Activated CD4-positive, alpha-beta T cell treated with anti-CD3 and anti-CD28 coated beads for 36 hours (primary cell): Measurements from ENCODE around the gene SMARCC1. TPM values are rescaled to one million over a fixed set of nuclear protein-coding genes. Genes with fewer than 3 reads are reported as not detected.
A peak's percentile ranks its signal among the peaks of the same experiment; 100 is the strongest.
"Not testable (repeated sequence)": the region's sequence is repeated elsewhere in the genome, so short reads cannot be mapped to it uniquely, and the experiment has no call there.

Experiments
- ATAC-seq: fragments of 200-7000 bp; cut with Tn5 transposase; one replicate; pipeline ENCODE4 v1.10.0; 2021; ENCODE audit warnings: mild to moderate bottlenecking, moderate library complexity
- CTCF ChIA-PET: fragments of 350-600 bp; sonication (Branson Sonifier 250); formaldehyde crosslinking; loops from one replicate; lab custom pipeline; 2021; ENCODE audit warnings: antibody characterized with exemption; lab: Charles Lee
- POLR2A ChIA-PET: fragments of 350-600 bp; sonication (Branson Sonifier 250); formaldehyde crosslinking; loops from one replicate; lab custom pipeline; 2021; ENCODE audit warnings: antibody characterized with exemption, inconsistent platforms; lab: Charles Lee
- DNase-seq: peaks from one replicate; pipeline ENCODE4 v3.0.0-alpha.2; 2020
- H3K27ac Mint-ChIP-seq: one replicate; pipeline ENCODE4 v1.8.0; 2021; ENCODE audit warnings: mixed read lengths
- H3K27me3 Mint-ChIP-seq: one replicate; pipeline ENCODE4 v1.8.0; 2021; ENCODE audit warnings: mixed read lengths
- H3K36me3 Mint-ChIP-seq: one replicate; pipeline ENCODE4 v1.8.0; 2021; ENCODE audit warnings: low read depth, mixed read lengths
- H3K4me1 Mint-ChIP-seq: one replicate; pipeline ENCODE4 v1.8.0; 2021; ENCODE audit warnings: mixed read lengths
- H3K4me3 Mint-ChIP-seq: one replicate; pipeline ENCODE4 v1.8.0; 2021; ENCODE audit warnings: mild to moderate bottlenecking, moderate library complexity, mixed read lengths
- H3K9me3 Mint-ChIP-seq: one replicate; pipeline ENCODE4 v1.8.0; 2021; ENCODE audit warnings: low read depth, mixed read lengths
- intact Hi-C, 2 experiments: fragments of 100-400 bp; cut with DNase I in 1 of 2; cut with micrococcal nuclease in 1 of 2; formaldehyde crosslinking; loops; one replicate each; pipeline versions ENCODE4 v1.14.2 to v1.15.1; 2022 to 2024; cut with DNase I, micrococcal nuclease
- total RNA-seq, 2 experiments: library from RNA; stranded (reverse); gene quantifications; one replicate each; pipeline ENCODE4 v1.2.3, GENCODE V29; 2021

Gene SMARCC1
- total RNA-seq: 100 to 1,000 TPM; 129 to 130 TPM

GRCh38 chr3:47781685-47782445 lies at the start of gene SMARCC1:
SMARCC1 (minus strand) TSS chr3:47781893; CDS start chr3:47781797, 96 bp downstream.
- peak; percentile 93 for ATAC-seq
- Mint-ChIP-seq H3K4me3 (peak within 1 kb of the TSS; percentile 99), H3K9me3 (no peaks in the 10 kb centered on the region), H3K27me3 (no peaks in the 10 kb centered on the region), H3K4me1 (peaks cover 21% of the 10 kb centered on the region), H3K36me3 (peaks cover 12% of the 10 kb centered on the region), H3K27ac (peak within 1 kb of the TSS; percentile 97)
- ChIA-PET CTCF (interaction anchor here (0.8 to 1.0 kb wide), 2 partner anchors 23 to 58 kb away, joined by 3 read pairs; no protein-coding TSS in a partner anchor), POLR2A (interaction anchor here (0.6 to 0.9 kb wide), 3 partner anchors 18 to 248 kb away, joined by 3 to 5 read pairs (median 3); no protein-coding TSS in a partner anchor)
- intact Hi-C loops: loop anchor here (1.0 to 5.0 kb wide), 20 partner anchors 21 to 1310 kb away; partner anchors contain the start of genes DHX30 (in 2 of the 2), CCDC12 (in 1 of the 2), CDC25A (in 1 of the 2) and CSPG5 (in 1 of the 2)
- DNase-seq: peak; percentile 99

- POLR2A ChIA-PET, H3K4me3 Mint-ChIP-seq, DNase-seq, H3K9me3 Mint-ChIP-seq, H3K27me3 Mint-ChIP-seq, intact Hi-C loops, ATAC-seq: not testable (repeated sequence)
- CTCF ChIA-PET: interaction anchor here (0.5 to 0.6 kb wide), 2 partner anchors 12 to 446 kb away, joined by 3 read pairs; no protein-coding TSS in a partner anchor
- Mint-ChIP-seq H3K4me1 (peaks cover 31% of the 10 kb centered on the region), H3K36me3 (peaks cover 58% of the 10 kb centered on the region), H3K27ac (peak overlapping the region; percentile 37)
Measured at GRCh38 chr3:47829482-47829881, 47.8 kb upstream of the SMARCC1 start.

- Mint-ChIP-seq H3K4me3 (peak overlapping the region; percentile 90), H3K36me3 (peaks cover 50% of the 10 kb centered on the region), H3K27ac (peak overlapping the region; percentile 79), H3K27me3 (no peaks in the 10 kb centered on the region), H3K4me1 (peaks cover 36% of the 10 kb centered on the region), H3K9me3 (no peaks in the 10 kb centered on the region)
- POLR2A ChIA-PET: interaction anchor here (0.8 to 1.3 kb wide), 2 partner anchors 15 to 24 kb away, joined by 3 to 4 read pairs; no protein-coding TSS in a partner anchor
- CTCF ChIA-PET: interaction anchor here (0.6 to 3.6 kb wide), 16 partner anchors 10 to 611 kb away, joined by 3 to 34 read pairs (median 5); partner anchors contain the start of gene DHX30
- ATAC-seq: no peak
- DNase-seq: peak; percentile 25
- intact Hi-C loops: loop anchor here in 1 of 2 experiments (2.0 kb wide), 1 partner anchor 23 kb away; the partner anchor contains the start of gene DHX30
Measured at GRCh38 chr3:47825590-47825989, 43.9 kb upstream of the SMARCC1 start.

GRCh38 chr3:47824541-47825473 lies 43.1 kb upstream of the SMARCC1 start:
- POLR2A ChIA-PET: interaction anchor here (0.6 to 1.3 kb wide), 4 partner anchors 10 to 1508 kb away, joined by 3 to 6 read pairs (median 4); no protein-coding TSS in a partner anchor
- ATAC-seq: peak; percentile 98
- H3K4me3 Mint-ChIP-seq: peak overlapping the region; percentile 90
- intact Hi-C loops: loop anchor here (1.0 to 2.0 kb wide), 7 partner anchors 22 to 312 kb away; partner anchors contain the start of genes DHX30 (in 2 of the 2), ELP6 (in 1 of the 2) and SMARCC1 (in 1 of the 2)
- no peaks in the 10 kb centered on the region for H3K27me3 Mint-ChIP-seq
- CTCF ChIA-PET: interaction anchor here (0.6 to 3.6 kb wide), 24 partner anchors 9 to 796 kb away, joined by 3 to 34 read pairs (median 4); partner anchors contain the start of gene DHX30
- H3K27ac Mint-ChIP-seq: peak overlapping the region; percentile 80
- peaks cover 50% of the 10 kb centered on the region for H3K36me3 Mint-ChIP-seq
- H3K9me3 Mint-ChIP-seq: no peaks in the 10 kb centered on the region
- DNase-seq: peak; percentile 88
- peaks cover 36% of the 10 kb centered on the region for H3K4me1 Mint-ChIP-seq

GRCh38 chr3:47817609-47818008 lies 35.9 kb upstream of the SMARCC1 start:
- H3K27ac Mint-ChIP-seq: no peak overlapping the region
- no peaks in the 10 kb centered on the region for H3K9me3 Mint-ChIP-seq
- peaks cover 23% of the 10 kb centered on the region for H3K36me3 Mint-ChIP-seq
- no peaks in the 10 kb centered on the region for H3K27me3 Mint-ChIP-seq
- CTCF ChIA-PET: interaction anchor here (0.7 to 1.2 kb wide), 4 partner anchors 12 to 55 kb away, joined by 3 to 7 read pairs (median 4); no protein-coding TSS in a partner anchor
- DNase-seq (no peak), ATAC-seq (no peak)
- POLR2A ChIA-PET: interaction anchor here (0.5 kb wide), 1 partner anchor 38 kb away, joined by 4 read pairs; no protein-coding TSS in a partner anchor
- intact Hi-C loops: no loop called here
- no peak overlapping the region for H3K4me3 Mint-ChIP-seq
- no peaks in the 10 kb centered on the region for H3K4me1 Mint-ChIP-seq

- POLR2A ChIA-PET: no interaction called here
- ATAC-seq (no peak), DNase-seq (no peak)
- intact Hi-C loops: no loop called here
- no peaks in the 10 kb centered on the region for H3K9me3 Mint-ChIP-seq
- no peak overlapping the region for H3K27ac Mint-ChIP-seq
- H3K27me3 Mint-ChIP-seq: no peaks in the 10 kb centered on the region
- CTCF ChIA-PET: interaction anchor here (0.7 to 1.0 kb wide), 2 partner anchors 13 to 187 kb away, joined by 3 read pairs; no protein-coding TSS in a partner anchor
- no peak overlapping the region for H3K4me3 Mint-ChIP-seq
- no peaks in the 10 kb centered on the region for H3K4me1 Mint-ChIP-seq
- peaks cover 21% of the 10 kb centered on the region for H3K36me3 Mint-ChIP-seq
Measured at GRCh38 chr3:47813551-47814177, 32.0 kb upstream of the SMARCC1 start.

- H3K27me3 Mint-ChIP-seq: no peaks in the 10 kb centered on the region
- ATAC-seq (no peak), DNase-seq (no peak)
- intact Hi-C loops: no loop called here
- peak overlapping the region; percentile 96 for H3K4me3 Mint-ChIP-seq
- ChIA-PET POLR2A (no interaction called here), CTCF (interaction anchor here (0.7 to 1.6 kb wide), 5 partner anchors 12 to 292 kb away, joined by 3 to 5 read pairs (median 4); partner anchors contain the start of gene SMARCC1)
- no peaks in the 10 kb centered on the region for H3K9me3 Mint-ChIP-seq
- H3K36me3 Mint-ChIP-seq: peaks cover 2% of the 10 kb centered on the region
- H3K27ac Mint-ChIP-seq: peak overlapping the region; percentile 55
- peaks cover 24% of the 10 kb centered on the region for H3K4me1 Mint-ChIP-seq
Measured at GRCh38 chr3:47804577-47804976, 22.9 kb upstream of the SMARCC1 start.

GRCh38 chr3:47803480-47804025 lies 21.9 kb upstream of the SMARCC1 start:
- Mint-ChIP-seq H3K4me3 (peak overlapping the region; percentile 96), H3K27ac (peak overlapping the region; percentile 92), H3K9me3 (no peaks in the 10 kb centered on the region), H3K4me1 (peaks cover 24% of the 10 kb centered on the region), H3K27me3 (no peaks in the 10 kb centered on the region), H3K36me3 (peaks cover 2% of the 10 kb centered on the region)
- CTCF ChIA-PET: interaction anchor here (1.0 kb wide), 1 partner anchor 13 kb away, joined by 5 read pairs; no protein-coding TSS in a partner anchor
- DNase-seq (no peak), ATAC-seq (no peak)
- intact Hi-C loops: loop anchor here (1.0 to 2.0 kb wide), 13 partner anchors 21 to 827 kb away; partner anchors contain the start of genes ELP6 (in 2 of the 2), CCDC12 (in 1 of the 2), CCDC51 (in 1 of the 2) and CDC25A (in 1 of the 2)
- POLR2A ChIA-PET: no interaction called here

GRCh38 chr3:47802734-47803479 lies 21.2 kb upstream of the SMARCC1 start, which contains the start of gene DHX30:
DHX30 (plus strand) TSS chr3:47803138; CDS start chr3:47810684, 7,546 bp downstream.
- Mint-ChIP-seq H3K27ac (peak within 1 kb of the TSS; percentile 98), H3K4me1 (peaks cover 24% of the 10 kb centered on the region), H3K36me3 (peaks cover 2% of the 10 kb centered on the region), H3K4me3 (peak within 1 kb of the TSS; percentile 96), H3K27me3 (no peaks in the 10 kb centered on the region), H3K9me3 (no peaks in the 10 kb centered on the region)
- ATAC-seq: peak; percentile 92
- ChIA-PET CTCF (interaction anchor here (0.6 to 3.0 kb wide), 3 partner anchors 22 to 289 kb away, joined by 3 to 25 read pairs (median 3); partner anchors contain the start of gene ELP6), POLR2A (interaction anchor here (0.9 kb wide), 1 partner anchor 422 kb away, joined by 3 read pairs; the partner anchor contains the start of gene PTPN23)
- DNase-seq: peak; percentile 93
- intact Hi-C loops: loop anchor here (1.0 to 2.0 kb wide), 14 partner anchors 14 to 826 kb away; partner anchors contain the start of genes ELP6 (in 2 of the 2), CCDC12 (in 1 of the 2), CCDC51 (in 1 of the 2) and CDC25A (in 1 of the 2)
